HG03039 (cell line): ENCODE data around the gene PTGER4.

ENCODE experiments used
- ATAC-seq: cut with Tn5 transposase; IDR thresholded peaks from one replicate; pipeline ENCODE4 v1.9.1; 2021; ENCODE audit warnings: mild to moderate bottlenecking, moderate library complexity; ENCODE audit not compliant: unreplicated experiment

Gene PTGER4

DNA sequence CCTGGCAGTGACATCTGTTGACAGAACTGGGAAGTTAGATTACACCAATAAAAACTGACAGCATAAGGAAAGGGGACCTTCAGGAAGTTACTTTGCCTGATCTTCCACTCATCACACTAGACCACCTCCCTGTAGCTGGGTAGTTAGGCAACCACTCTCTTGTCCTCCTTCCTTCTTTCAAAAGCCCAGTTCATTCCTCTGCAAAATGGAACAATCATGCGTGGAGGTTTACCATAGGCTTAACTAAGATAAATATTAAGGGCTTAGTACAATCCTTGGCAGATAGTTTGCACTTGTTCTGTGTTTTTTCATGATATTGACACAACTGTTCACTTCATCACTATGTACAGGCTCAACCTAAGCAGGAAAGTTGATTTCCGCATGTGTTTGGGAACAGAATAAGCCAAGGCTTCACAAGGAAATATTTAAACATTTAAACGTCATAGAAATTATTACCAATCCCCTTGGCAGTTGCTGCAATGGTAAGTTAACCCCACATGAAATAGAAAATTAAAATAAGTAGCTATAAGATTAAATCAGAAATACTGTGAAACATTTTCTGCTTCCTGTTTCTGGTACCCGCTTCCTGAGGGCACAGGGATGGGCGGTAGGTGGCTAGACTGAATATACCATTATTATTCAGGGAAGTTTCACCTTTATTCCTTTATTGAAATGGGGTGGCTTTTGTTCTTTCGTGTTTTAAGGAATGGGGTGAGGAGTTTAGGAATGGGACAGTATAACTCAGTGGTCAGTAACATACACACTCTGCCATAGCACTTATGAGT lies 9.9 kb upstream of the PTGER4 start:
- ATAC-seq = no peak

DNA sequence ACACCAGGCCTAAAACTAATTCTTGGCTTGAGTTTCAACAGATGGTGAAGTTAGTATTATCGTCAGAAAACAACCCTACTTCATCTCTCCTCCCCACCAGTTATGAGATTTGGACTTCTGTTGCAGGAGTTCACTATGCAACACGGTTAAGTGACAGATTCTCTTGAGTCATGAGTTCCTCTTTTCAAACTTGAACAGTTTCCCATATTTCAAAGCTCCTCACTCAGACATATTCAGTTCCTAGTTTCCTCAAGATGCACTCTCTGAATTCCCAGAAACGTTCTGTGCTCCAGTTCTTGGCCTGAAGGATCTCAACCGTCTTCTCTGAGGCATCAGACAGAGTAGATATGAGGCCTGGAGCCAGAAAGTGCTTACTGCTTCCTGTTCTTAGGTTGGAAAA lies 7.3 kb upstream of the PTGER4 start:
- ATAC-seq = no peak

GRCh38 chr5:40674661-40675235 lies 5.0 kb upstream of the PTGER4 start:
- no peak for ATAC-seq

DNA sequence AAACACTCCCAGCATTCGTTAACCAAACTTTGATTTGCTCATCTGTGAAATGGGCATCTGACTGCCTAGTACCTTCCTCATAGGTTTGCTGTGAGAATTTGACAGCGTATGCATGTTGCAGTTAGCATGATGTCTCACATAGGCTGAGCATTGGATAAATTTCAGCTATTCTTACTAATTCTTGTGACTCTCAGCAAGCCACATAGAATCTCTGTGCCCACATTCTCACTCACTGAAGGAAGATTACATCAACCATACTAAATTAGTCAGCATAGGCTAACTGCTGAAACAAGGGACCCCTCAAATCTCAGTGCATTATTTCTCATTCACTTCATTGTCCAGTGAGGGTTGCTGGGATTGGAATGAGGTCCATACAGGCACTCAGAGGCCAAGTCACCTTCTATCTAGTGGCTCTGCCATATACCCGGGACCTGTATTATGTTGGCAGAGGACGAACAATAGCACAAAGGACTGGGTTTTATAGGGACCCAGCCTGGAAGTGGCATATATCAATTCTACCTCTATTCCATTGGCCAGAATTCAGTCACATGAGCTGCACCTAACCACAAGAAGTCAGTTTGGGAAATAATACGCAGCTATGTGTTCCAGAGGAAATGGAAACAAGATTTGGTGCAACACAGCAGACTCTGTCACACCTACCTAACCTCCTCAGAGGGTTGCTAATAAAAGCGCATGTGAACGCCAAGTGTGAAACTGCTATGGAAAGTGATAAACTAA lies 4.2 kb upstream of the PTGER4 start:
- no peak for ATAC-seq

- no peak for ATAC-seq
Observed at GRCh38 chr5:40676613-40677343, 2.9 kb upstream of the PTGER4 start.

DNA sequence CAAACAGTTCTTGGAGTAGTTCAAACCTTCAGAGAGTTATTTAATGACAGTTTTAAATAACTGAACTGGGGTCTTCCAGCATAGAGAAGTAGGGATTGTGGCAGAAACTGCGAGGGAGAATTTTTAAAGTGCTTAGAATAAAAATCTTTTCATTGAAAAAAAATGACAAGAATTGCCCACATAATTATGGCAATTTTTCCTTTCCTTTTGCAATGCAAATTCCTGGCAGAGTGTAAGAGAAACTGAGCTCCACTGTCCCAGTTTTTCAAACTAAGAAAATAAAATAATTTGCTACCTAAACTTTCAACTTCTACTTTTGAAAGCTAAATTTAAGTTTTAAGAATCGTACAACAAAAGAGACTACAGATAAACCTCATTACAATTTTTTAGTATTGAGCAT lies 2.3 kb upstream of the PTGER4 start:
- no peak for ATAC-seq

DNA sequence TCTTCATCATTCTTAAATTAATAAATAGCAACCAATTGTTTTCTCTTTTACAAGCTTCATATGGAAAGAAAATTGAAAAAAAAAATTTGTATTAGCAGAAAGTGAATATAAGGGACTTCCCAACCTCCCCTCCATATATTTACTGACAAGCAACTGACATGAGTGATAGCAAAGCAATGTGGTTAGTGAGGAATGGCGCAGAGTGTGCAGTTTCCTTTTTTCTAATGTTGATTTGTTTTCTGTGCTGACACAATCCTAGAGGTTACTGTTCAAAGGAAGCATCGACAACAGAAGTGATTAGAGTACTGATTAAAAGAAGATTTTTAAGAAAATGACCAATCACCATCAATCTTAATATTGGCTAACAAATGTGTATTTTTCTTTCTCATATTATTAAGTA lies 1.7 kb upstream of the PTGER4 start:
- no peak for ATAC-seq

DNA sequence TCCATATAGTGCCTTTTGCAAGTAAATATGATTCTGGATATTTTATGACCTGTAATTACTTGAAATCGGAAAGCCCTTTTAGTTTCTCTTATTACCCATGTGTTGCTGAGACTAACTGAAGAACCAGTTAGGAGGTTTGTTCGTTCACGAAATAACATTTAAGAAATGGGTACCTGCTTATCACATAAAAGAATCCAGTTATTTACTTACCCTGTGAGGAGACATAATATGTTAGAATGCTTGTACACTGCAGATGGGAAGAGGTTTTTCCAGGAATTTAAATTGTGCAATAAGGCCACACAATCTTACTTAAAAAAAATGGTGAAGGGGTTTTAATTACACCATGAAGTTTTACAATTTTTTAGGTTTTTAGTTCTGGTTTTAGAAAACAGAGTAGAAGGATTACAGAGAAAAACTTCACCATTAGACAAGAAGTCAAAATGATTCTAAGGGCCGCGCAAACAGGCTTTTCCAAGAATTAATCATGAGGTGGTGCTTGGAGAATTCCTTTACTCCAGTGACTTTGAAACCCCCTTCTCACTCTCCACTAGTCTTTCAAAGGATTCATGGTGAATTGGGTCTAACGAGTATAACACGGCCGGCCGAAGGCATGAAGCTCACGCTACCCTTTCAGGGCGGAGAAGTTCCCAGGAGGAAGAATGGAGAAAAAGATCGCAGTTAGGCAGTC lies 1.1 kb upstream of the PTGER4 start:
- ATAC-seq = no peak

DNA sequence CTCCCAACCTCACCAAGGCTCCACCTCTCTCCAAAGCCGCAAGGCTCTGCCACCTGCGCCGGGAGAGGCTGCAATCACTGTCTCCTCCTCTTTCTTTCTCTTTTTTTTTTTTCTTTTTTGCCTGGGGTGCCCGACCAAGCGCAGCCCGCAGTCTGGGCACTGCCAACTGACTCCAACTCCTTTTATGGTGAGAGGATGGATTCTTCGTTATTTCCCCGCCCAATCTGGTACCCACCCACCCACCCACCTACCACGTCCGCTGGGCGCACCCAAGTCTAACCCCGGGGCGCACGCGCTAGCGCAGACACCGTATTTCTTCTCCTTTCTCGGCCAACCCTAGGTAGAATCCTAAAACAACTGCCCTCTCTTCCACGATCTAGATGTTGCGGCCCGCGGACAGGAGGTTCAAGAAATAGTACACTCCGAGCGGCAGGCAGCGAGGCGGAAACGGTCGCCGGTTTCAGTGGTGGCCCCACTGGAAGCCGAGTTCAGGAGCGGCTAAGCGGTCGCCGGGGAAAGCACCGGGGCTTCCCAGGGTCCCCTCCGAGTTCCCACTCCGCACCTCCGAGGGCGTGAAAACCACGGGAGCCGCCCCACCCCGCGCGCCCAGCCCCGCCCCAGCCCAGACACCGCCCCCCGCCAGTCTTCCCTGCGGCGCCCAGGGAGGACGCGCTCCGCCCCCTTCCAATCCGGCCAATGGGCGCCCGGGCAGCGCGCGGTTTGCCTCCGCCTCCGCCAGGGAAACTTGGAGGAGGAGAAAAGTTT lies 385 bp upstream of the PTGER4 start:
- peak; percentile 79 for ATAC-seq

DNA sequence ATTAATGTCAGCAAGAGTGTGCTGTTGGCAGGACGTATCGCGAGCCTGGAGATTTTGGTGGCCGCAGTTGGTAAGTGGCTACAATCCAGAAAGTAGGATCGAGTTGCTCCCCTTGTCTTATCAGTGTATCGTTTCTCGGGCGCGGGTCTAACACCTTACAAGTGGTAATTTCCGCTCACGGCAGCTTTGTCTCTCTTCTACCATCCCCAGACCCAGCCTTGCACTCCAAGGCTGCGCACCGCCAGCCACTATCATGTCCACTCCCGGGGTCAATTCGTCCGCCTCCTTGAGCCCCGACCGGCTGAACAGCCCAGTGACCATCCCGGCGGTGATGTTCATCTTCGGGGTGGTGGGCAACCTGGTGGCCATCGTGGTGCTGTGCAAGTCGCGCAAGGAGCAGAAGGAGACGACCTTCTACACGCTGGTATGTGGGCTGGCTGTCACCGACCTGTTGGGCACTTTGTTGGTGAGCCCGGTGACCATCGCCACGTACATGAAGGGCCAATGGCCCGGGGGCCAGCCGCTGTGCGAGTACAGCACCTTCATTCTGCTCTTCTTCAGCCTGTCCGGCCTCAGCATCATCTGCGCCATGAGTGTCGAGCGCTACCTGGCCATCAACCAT lies 1.1 kb downstream of the PTGER4 start:
- ATAC-seq = no peak

DNA sequence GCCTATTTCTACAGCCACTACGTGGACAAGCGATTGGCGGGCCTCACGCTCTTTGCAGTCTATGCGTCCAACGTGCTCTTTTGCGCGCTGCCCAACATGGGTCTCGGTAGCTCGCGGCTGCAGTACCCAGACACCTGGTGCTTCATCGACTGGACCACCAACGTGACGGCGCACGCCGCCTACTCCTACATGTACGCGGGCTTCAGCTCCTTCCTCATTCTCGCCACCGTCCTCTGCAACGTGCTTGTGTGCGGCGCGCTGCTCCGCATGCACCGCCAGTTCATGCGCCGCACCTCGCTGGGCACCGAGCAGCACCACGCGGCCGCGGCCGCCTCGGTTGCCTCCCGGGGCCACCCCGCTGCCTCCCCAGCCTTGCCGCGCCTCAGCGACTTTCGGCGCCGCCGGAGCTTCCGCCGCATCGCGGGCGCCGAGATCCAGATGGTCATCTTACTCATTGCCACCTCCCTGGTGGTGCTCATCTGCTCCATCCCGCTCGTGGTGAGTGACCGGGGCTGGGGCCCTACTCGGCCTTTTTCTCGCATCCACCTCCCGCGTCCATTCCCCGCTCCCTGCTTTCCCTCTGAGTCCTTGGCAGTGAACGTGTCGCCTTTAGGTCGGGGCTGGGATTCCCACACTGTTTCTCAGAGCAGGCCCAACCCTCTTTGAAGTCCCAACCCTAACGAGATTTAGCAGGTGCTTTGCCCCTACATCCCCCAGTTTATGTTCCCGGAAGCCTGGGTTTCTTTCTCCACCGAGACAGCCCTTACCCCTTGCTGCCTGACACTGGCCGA lies 1.8 kb downstream of the PTGER4 start:
- ATAC-seq = no peak

- ATAC-seq = no peak
Observed at GRCh38 chr5:40682154-40683017, 2.7 kb downstream of the PTGER4 start.

DNA sequence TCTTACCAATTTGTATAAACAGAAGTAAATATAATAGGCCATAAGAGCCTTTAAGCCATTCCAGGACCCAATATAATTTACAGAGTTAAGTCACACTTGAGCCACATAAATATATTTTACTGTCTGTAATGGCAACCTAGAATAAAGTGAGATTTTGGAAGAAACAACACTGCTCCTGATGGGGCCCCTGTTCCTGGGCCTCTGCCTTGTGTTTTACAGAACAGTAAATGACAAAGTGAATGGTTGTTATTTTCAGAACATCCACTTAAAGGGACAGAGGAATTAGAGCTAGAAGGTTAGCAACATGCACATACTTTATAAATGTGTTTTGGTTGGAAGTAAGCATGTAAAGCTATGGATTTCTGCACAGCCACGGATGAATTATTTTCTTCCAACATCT lies 3.6 kb downstream of the PTGER4 start:
- no peak for ATAC-seq

- no peak for ATAC-seq
Observed at GRCh38 chr5:40685193-40685592, 5.5 kb downstream of the PTGER4 start.

DNA sequence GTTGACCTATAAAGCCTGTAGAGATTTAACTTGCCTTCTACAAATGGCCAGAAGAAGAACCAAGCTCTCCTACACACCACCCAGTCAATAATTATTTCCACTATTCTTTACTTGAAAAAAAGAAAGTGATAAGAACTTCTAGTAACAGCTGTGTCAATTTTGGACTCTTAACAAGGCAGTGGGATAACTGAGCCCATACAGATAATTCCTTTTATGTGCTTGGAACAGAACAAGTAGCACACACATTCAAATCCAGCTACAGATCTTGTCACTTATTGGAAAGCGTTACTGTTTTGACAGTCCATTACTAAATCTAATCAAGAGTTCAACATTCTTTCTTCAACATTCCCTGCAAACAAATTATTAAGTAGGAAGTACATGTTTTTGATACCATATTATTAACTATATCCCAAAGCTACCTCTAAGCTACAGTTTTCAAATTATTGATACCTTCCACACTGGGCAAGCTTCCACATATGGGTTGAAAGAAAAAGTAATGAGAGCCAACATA lies 6.3 kb downstream of the PTGER4 start:
- ATAC-seq = no peak

GRCh38 chr5:40687321-40687720 lies 7.6 kb downstream of the PTGER4 start:
- no peak for ATAC-seq

DNA sequence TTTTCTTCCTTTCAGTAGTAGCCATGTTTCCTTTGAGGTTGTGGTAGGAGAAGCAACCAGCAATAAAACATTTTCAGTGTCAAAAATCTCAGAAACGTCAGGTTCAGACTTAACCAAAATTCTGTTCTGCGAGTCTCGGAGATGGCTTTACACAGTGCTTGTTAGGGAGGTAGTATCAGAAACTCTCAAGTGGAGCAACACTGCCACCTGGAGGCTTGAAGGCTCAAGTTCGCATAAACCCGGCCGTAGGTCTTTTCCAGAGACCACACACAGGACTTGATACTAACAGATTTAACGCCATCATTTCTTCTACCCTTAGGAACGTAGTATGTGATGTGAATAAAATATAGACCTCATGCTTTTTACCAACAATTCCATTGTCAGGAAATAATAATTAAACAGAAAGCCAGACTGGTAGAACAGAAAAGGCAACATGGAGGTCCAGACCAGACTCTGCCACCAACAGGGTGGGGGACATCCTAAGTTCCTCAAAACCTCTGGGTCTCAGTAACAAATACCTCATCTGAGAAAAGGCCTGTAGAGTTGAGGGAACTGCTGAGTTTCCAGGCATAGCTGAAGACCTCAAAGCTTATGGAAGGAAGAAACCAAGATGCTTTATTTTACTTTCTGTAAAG lies 8.5 kb downstream of the PTGER4 start:
- peak; percentile 80 for ATAC-seq
